A549 (cell line): ENCODE measurements around the gene RACGAP1. TPM values are rescaled to one million over a fixed set of nuclear protein-coding genes. Genes with fewer than 3 reads are reported as not detected.

ENCODE experiments used
- ATAC-seq, 2 experiments: fragments of 200-7000 bp in 1 of 2; fragments of >200 bp in 1 of 2; cut with Nextera tagmentation in 1 of 2; cut with Tn5 transposase in 1 of 2; 3 replicates each; pipeline versions ENCODE4 v1.8.0 to v1.9.1; 2018 to 2020; ENCODE audit warnings: mild to moderate bottlenecking in 1 of 2, moderate library complexity in 1 of 2
- CTCF ChIA-PET: fragments of 300-600 bp; sonication (Branson Sonifier 250); formaldehyde crosslinking; extraction: SDS; loops from one replicate; lab custom pipeline; 2021; ENCODE audit warnings: antibody characterized with exemption, inconsistent platforms; lab: Yijun Ruan, JAX
- POLR2A ChIA-PET: fragments of 350-600 bp; formaldehyde crosslinking; extraction: SDS; loops from one replicate; lab custom pipeline; 2021; ENCODE audit warnings: antibody characterized with exemption, inconsistent platforms; lab: Yijun Ruan, JAX
- DNase-seq, 2 experiments: peaks; one replicate each; pipeline versions ENCODE4 v3.0.0 to v3.0.0-alpha.2; 2011 to 2016; ENCODE audit warnings: low read depth in 1 of 2, low spot score in 1 of 2
- FAIRE-seq: peaks from 2 replicates; lab custom pipeline; 2011; peaks lifted over from hg19 to GRCh38; lab: Jason Lieb, UNC
- H3K27ac ChIP-seq, 2 experiments: fragments of >200 bp; sonication (Bioruptor Twin); formaldehyde crosslinking; 3 replicates each; pipeline ENCODE4 v1.5.1; 2016 to 2017
- H3K4me1 ChIP-seq: fragments of >200 bp; sonication (Bioruptor Twin); formaldehyde crosslinking; 3 replicates; pipeline ENCODE4 v1.6.1; 2016
- H3K4me2 ChIP-seq: fragments of >200 bp; sonication (Bioruptor Twin); formaldehyde crosslinking; 3 replicates; pipeline ENCODE4 v1.6.1; 2016
- H3K4me3 ChIP-seq: fragments of >200 bp; sonication (Bioruptor Twin); formaldehyde crosslinking; 3 replicates; pipeline ENCODE4 v1.5.1; 2016
- H3K9me3 ChIP-seq: fragments of >200 bp; sonication (Bioruptor Twin); formaldehyde crosslinking; 3 replicates; pipeline ENCODE4 v1.6.1; 2016
- CTCF ChIP-seq: fragments of >200 bp; sonication (Bioruptor Twin); formaldehyde crosslinking; IDR thresholded peaks from 3 replicates; pipeline ENCODE4 v1.5.1; 2016
- E2F6 ChIP-seq: IDR thresholded peaks from 2 replicates; pipeline ENCODE4 v1.6.1; 2012; ENCODE audit warnings: low read depth, borderline replicate concordance
- EHMT2 ChIP-seq: fragments of 200-600 bp; sonication (generic); IDR thresholded peaks from 2 replicates; pipeline ENCODE4 v1.6.1; 2016; ENCODE audit warnings: antibody characterized with exemption, low read depth, mild to moderate bottlenecking, moderate library complexity
- FOSB ChIP-seq: fragments of 250-450 bp; sonication (Bioruptor Pico); IDR thresholded peaks from 2 replicates; pipeline ENCODE4 v1.5.0; 2020; ENCODE audit warnings: mild to moderate bottlenecking, moderate library complexity
- HOXA7 ChIP-seq: fragments of 250-450 bp; sonication (Bioruptor Pico); IDR thresholded peaks from 2 replicates; pipeline ENCODE4 v1.5.0; 2020; ENCODE audit warnings: mild to moderate bottlenecking, moderate library complexity
- JUNB ChIP-seq: fragments of >200 bp; sonication (Bioruptor Twin); formaldehyde crosslinking; IDR thresholded peaks from 2 replicates; pipeline ENCODE4 v1.6.1; 2016
- MAZ ChIP-seq: fragments of 150-350 bp; IDR thresholded peaks from 2 replicates; pipeline ENCODE4 v1.6.1; 2014; ENCODE audit warnings: antibody characterized with exemption, low read depth, low read length, borderline replicate concordance
- MYC ChIP-seq: IDR thresholded peaks from 2 replicates; pipeline ENCODE4 v1.6.1; 2012; ENCODE audit warnings: mild to moderate bottlenecking, inconsistent platforms, low read length, improper control_type of control experiment, borderline replicate concordance
- PBX3 ChIP-seq: IDR thresholded peaks from 2 replicates; pipeline ENCODE4 v1.6.1; 2012
- POLR2A ChIP-seq: IDR thresholded peaks from 2 replicates; pipeline ENCODE4 v1.6.1; 2012; ENCODE audit warnings: mild to moderate bottlenecking, low read length
- POLR2AphosphoS2 ChIP-seq: conservative IDR thresholded peaks from 2 replicates; pipeline ENCODE4 v1.6.1; 2012; ENCODE audit warnings: low read length, improper control_type of control experiment, inconsistent platforms
- RCOR1 ChIP-seq: fragments of 150-350 bp; IDR thresholded peaks from 2 replicates; pipeline ENCODE4 v1.6.1; 2014; ENCODE audit warnings: antibody characterized with exemption, low read length, low read depth
- REST ChIP-seq: fragments of 200-600 bp; sonication (generic); IDR thresholded peaks from 2 replicates; pipeline ENCODE4 v1.6.1; 2016; ENCODE audit warnings: antibody characterized with exemption, mild to moderate bottlenecking, moderate library complexity
- SMC3 ChIP-seq: fragments of >200 bp; sonication (Bioruptor Twin); formaldehyde crosslinking; IDR thresholded peaks from 3 replicates; pipeline ENCODE4 v1.6.1; 2018; ENCODE audit warnings: inconsistent platforms
- ZFP36 ChIP-seq: fragments of 450-650 bp; IDR thresholded peaks from 2 replicates; pipeline ENCODE4 v1.6.1; 2014; ENCODE audit warnings: borderline replicate concordance; ENCODE audit not compliant: partially characterized antibody
- WGBS: methylation state at CpG from one replicate; pipeline ENCODE4 v1.1.6; 2017; ENCODE audit errors: missing lambda C conversion rate; 5-methylcytosine and 5-hydroxymethylcytosine counted together
- polyA plus RNA-seq, 4 experiments: library from polyadenylated mRNA; depleted of rRNA in 3 of 4; stranded (reverse); fragments of >200 nt; fragmentation: RNase III in 1 of 4; extraction: RNeasy Plus Mini Kit Qiagen cat#74134 plus additional on column Dnase treatment in 1 of 4; gene quantifications; 2 replicates in 3 of 4; 3 replicates in 1 of 4; pipeline ENCODE4 v1.2.3, GENCODE V29; 2011 to 2017

Gene RACGAP1
- polyA plus RNA-seq, 2 of the 4 experiments (the other 2 are of a cell fraction) = 103 to 107 TPM

GRCh38 chr12:49955899-49956662, 69.2 kb downstream of the RACGAP1 start:
- Histone ChIP-seq H3K9me3 (no peaks in the 10 kb centered on the region), H3K27ac (no peak overlapping the region), H3K4me1 (peaks cover 14% of the 10 kb centered on the region), H3K4me3 (no peak overlapping the region), H3K4me2 (no peak overlapping the region)
- FAIRE-seq (no peak), DNase-seq (no peak), ATAC-seq (no peak)
- ChIA-PET CTCF (interaction anchor here (0.5 to 8.0 kb wide), 6 partner anchors 8 to 58 kb away, joined by 3 to 91 read pairs (median 4); no protein-coding TSS in a partner anchor), POLR2A (no interaction called here)
- WGBS = 58% methylated on average over 13 of the region's 13 CpGs
- TF ChIP-seq SMC3 (no peak), FOSB (CRISPR knock-in tag) (no peak), POLR2AphosphoS2 (no peak), CTCF (no peak), HOXA7 (CRISPR knock-in tag) (no peak), PBX3 (no peak), MAZ (no peak), REST (no peak), RCOR1 (no peak), MYC (no peak), POLR2A (no peak), EHMT2 (no peak), E2F6 (no peak)

GRCh38 chr12:49954863-49955830, 70.1 kb downstream of the RACGAP1 start:
- Histone ChIP-seq H3K27ac (no peak overlapping the region), H3K4me2 (no peak overlapping the region), H3K9me3 (no peaks in the 10 kb centered on the region), H3K4me1 (peaks cover 9% of the 10 kb centered on the region), H3K4me3 (no peak overlapping the region)
- DNase-seq (no peak), ATAC-seq (no peak), FAIRE-seq (no peak)
- TF ChIP-seq JUNB (no peak), ZFP36 (peak; percentile 9)
- CTCF ChIA-PET = interaction anchor here (0.5 to 8.0 kb wide), 8 partner anchors 9 to 101 kb away, joined by 3 to 91 read pairs (median 3); no protein-coding TSS in a partner anchor
- 80% methylated on average over 40 of the region's 53 CpGs for WGBS
- POLR2A ChIA-PET = no interaction called here
